ENCODE results near the gene ING1. TPM values are rescaled to one million over a fixed set of nuclear protein-coding genes. Genes with fewer than 3 reads are reported as not detected.
"Not testable (repeated sequence)": the region's sequence is repeated elsewhere in the genome, so short reads cannot be mapped to it uniquely, and the experiment has no call there.

ING1 gene
- total and polyA plus RNA-seq, 2 donors: 8.0 to 25.2 TPM

GRCh38 chr13:110683203-110683883, 30.2 kb upstream of the ING1 start:
- H3K27ac ChIP-seq (ENCODE audit: low read depth): no peak overlapping the region
- DNase-seq (ENCODE audit: extremely low spot score): no peak
- peaks cover 2% of the 10 kb centered on the region for H3K36me3 ChIP-seq (ENCODE audit: insufficient read depth)
- H3K4me3 ChIP-seq (ENCODE audit: low read depth, low read length): no peak overlapping the region
- 88% methylated on average over 5 of the region's 5 CpGs for WGBS
- no peaks in the 10 kb centered on the region for H3K4me1 ChIP-seq (ENCODE audit: insufficient read depth)

- no peak for DNase-seq (ENCODE audit: extremely low spot score)
- H3K4me3 ChIP-seq (ENCODE audit: low read depth, low read length): no peak overlapping the region
- H3K27ac ChIP-seq (ENCODE audit: low read depth): no peak overlapping the region
- H3K4me1 ChIP-seq (ENCODE audit: insufficient read depth): no peaks in the 10 kb centered on the region
- peaks cover 2% of the 10 kb centered on the region for H3K36me3 ChIP-seq (ENCODE audit: insufficient read depth)
- WGBS: 93% methylated on average over 5 of the region's 5 CpGs
Observed at GRCh38 chr13:110683921-110684320, 29.6 kb upstream of the ING1 start.

- Histone ChIP-seq H3K4me3 (ENCODE audit: low read depth, low read length) (no peak overlapping the region), H3K27ac (ENCODE audit: low read depth) (no peak overlapping the region), H3K4me1 (ENCODE audit: insufficient read depth) (no peaks in the 10 kb centered on the region), H3K36me3 (ENCODE audit: insufficient read depth) (peaks cover 2% of the 10 kb centered on the region)
- 75% methylated on average over 8 of the region's 8 CpGs for WGBS
- DNase-seq (ENCODE audit: extremely low spot score): no peak
Observed at GRCh38 chr13:110684388-110685056, 29.0 kb upstream of the ING1 start.

GRCh38 chr13:110685305-110686020, 28.0 kb upstream of the ING1 start:
- 64% methylated on average over 11 of the region's 11 CpGs for WGBS
- no peak for DNase-seq (ENCODE audit: extremely low spot score)
- no peak overlapping the region for H3K27ac ChIP-seq (ENCODE audit: low read depth)
- H3K4me3 ChIP-seq (ENCODE audit: low read depth, low read length): no peak overlapping the region
- H3K36me3 ChIP-seq (ENCODE audit: insufficient read depth): peaks cover 2% of the 10 kb centered on the region
- H3K4me1 ChIP-seq (ENCODE audit: insufficient read depth): no peaks in the 10 kb centered on the region

GRCh38 chr13:110687736-110688135, 25.8 kb upstream of the ING1 start:
- Histone ChIP-seq H3K36me3 (ENCODE audit: insufficient read depth) (peaks cover under 1% of the 10 kb centered on the region), H3K4me1 (ENCODE audit: insufficient read depth) (no peaks in the 10 kb centered on the region), H3K27ac (ENCODE audit: low read depth) (no peak overlapping the region), H3K4me3 (ENCODE audit: low read depth, low read length) (no peak overlapping the region)
- no peak for DNase-seq (ENCODE audit: extremely low spot score)
- 94% methylated on average over 16 of the region's 16 CpGs for WGBS

- DNase-seq (ENCODE audit: extremely low spot score): no peak
- Histone ChIP-seq H3K4me1 (ENCODE audit: insufficient read depth) (no peaks in the 10 kb centered on the region), H3K36me3 (ENCODE audit: insufficient read depth) (no peaks in the 10 kb centered on the region), H3K27ac (ENCODE audit: low read depth) (no peak overlapping the region), H3K4me3 (ENCODE audit: low read depth, low read length) (no peak overlapping the region)
- 91% methylated on average over 9 of the region's 9 CpGs for WGBS
Observed at GRCh38 chr13:110689041-110689440, 24.5 kb upstream of the ING1 start.

GRCh38 chr13:110689711-110690110, 23.8 kb upstream of the ING1 start:
- WGBS: 91% methylated on average over 12 of the region's 12 CpGs
- no peaks in the 10 kb centered on the region for H3K4me1 ChIP-seq (ENCODE audit: insufficient read depth)
- DNase-seq (ENCODE audit: extremely low spot score): no peak
- no peak overlapping the region for H3K27ac ChIP-seq (ENCODE audit: low read depth)
- no peak overlapping the region for H3K4me3 ChIP-seq (ENCODE audit: low read depth, low read length)
- no peaks in the 10 kb centered on the region for H3K36me3 ChIP-seq (ENCODE audit: insufficient read depth)

- H3K36me3 ChIP-seq (ENCODE audit: insufficient read depth): no peaks in the 10 kb centered on the region
- WGBS: 91% methylated on average over 8 of the region's 8 CpGs
- no peaks in the 10 kb centered on the region for H3K4me1 ChIP-seq (ENCODE audit: insufficient read depth)
- DNase-seq (ENCODE audit: extremely low spot score): no peak
- no peak overlapping the region for H3K4me3 ChIP-seq (ENCODE audit: low read depth, low read length)
- H3K27ac ChIP-seq (ENCODE audit: low read depth): no peak overlapping the region
Observed at GRCh38 chr13:110690516-110690915, 23.0 kb upstream of the ING1 start.

GRCh38 chr13:110695774-110696173, 17.7 kb upstream of the ING1 start:
- not testable (repeated sequence) for H3K4me3 ChIP-seq (ENCODE audit: low read depth, low read length); H3K36me3 ChIP-seq (ENCODE audit: insufficient read depth); H3K27ac ChIP-seq (ENCODE audit: low read depth); DNase-seq (ENCODE audit: extremely low spot score); H3K4me1 ChIP-seq (ENCODE audit: insufficient read depth)
- WGBS: 87% methylated on average over 7 of the region's 7 CpGs

- H3K4me1 ChIP-seq (ENCODE audit: insufficient read depth): no peaks in the 10 kb centered on the region
- H3K27ac ChIP-seq (ENCODE audit: low read depth): no peak overlapping the region
- no peaks in the 10 kb centered on the region for H3K36me3 ChIP-seq (ENCODE audit: insufficient read depth)
- WGBS: 93% methylated on average over 10 of the region's 10 CpGs
- no peak overlapping the region for H3K4me3 ChIP-seq (ENCODE audit: low read depth, low read length)
- DNase-seq (ENCODE audit: extremely low spot score): no peak
Observed at GRCh38 chr13:110696776-110697175, 16.7 kb upstream of the ING1 start.

GRCh38 chr13:110697842-110698241, 15.7 kb upstream of the ING1 start:
- Histone ChIP-seq H3K27ac (ENCODE audit: low read depth) (no peak overlapping the region), H3K4me1 (ENCODE audit: insufficient read depth) (no peaks in the 10 kb centered on the region), H3K36me3 (ENCODE audit: insufficient read depth) (no peaks in the 10 kb centered on the region), H3K4me3 (ENCODE audit: low read depth, low read length) (no peak overlapping the region)
- no peak for DNase-seq (ENCODE audit: extremely low spot score)
- 78% methylated on average over 4 of the region's 4 CpGs for WGBS

GRCh38 chr13:110698689-110699088, 14.8 kb upstream of the ING1 start:
- Histone ChIP-seq H3K27ac (ENCODE audit: low read depth) (no peak overlapping the region), H3K36me3 (ENCODE audit: insufficient read depth) (no peaks in the 10 kb centered on the region), H3K4me1 (ENCODE audit: insufficient read depth) (no peaks in the 10 kb centered on the region), H3K4me3 (ENCODE audit: low read depth, low read length) (no peak overlapping the region)
- 90% methylated on average over 4 of the region's 4 CpGs for WGBS
- DNase-seq (ENCODE audit: extremely low spot score): no peak

GRCh38 chr13:110699148-110700145, 14.1 kb upstream of the ING1 start:
- WGBS: 87% methylated on average over 15 of the region's 15 CpGs
- no peaks in the 10 kb centered on the region for H3K36me3 ChIP-seq (ENCODE audit: insufficient read depth)
- H3K4me3 ChIP-seq (ENCODE audit: low read depth, low read length): no peak overlapping the region
- H3K27ac ChIP-seq (ENCODE audit: low read depth): no peak overlapping the region
- H3K4me1 ChIP-seq (ENCODE audit: insufficient read depth): no peaks in the 10 kb centered on the region
- DNase-seq (ENCODE audit: extremely low spot score): no peak

Measured in urinary bladder (tissue), 4 donors.